Subcutaneous preadipocyte (primary cell): ENCODE measurements around the gene RHOH. TPM values are rescaled to one million over a fixed set of nuclear protein-coding genes. Genes with fewer than 3 reads are reported as not detected.

Experiments
- total RNA-seq: library from RNA; depleted of rRNA; stranded (reverse); fragments of >200 nt; gene quantifications from 2 replicates; pipeline ENCODE4 v1.2.3, GENCODE V29; 2012

The RHOH gene, protein sequence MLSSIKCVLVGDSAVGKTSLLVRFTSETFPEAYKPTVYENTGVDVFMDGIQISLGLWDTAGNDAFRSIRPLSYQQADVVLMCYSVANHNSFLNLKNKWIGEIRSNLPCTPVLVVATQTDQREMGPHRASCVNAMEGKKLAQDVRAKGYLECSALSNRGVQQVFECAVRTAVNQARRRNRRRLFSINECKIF
- total RNA-seq: 0.20 TPM in 1 of 2 replicates, not detected in the other

DNA sequence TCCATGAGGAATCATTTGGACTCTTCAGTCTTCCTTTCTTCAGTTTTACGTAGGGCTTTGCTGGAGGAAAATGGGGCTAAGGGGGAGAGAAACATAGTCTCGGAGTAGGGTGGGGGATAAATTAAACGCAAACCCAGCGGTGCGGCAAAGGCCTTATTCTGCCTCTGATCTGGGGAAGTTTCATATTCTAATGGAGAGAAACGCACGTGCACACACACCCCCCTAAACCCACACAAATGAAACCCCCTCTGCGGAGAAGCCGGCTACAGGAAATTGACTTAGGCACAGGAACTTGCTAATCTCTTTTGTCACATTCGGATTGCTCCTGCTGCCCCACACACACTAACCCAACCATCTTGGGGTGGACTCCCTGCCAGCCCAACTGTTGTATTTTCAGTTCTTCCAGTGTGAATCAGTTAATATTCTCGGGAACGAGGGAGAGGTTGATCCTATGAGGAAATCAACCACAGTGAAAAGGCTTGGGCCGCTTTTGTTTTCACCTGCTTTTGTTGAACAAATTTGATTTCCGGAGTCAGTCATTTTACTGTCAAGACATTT, at the start of gene RHOH:
RHOH (plus strand) TSS at position 308 of the 558 bp plus-strand sequence. CDS start 46,356 bp downstream, outside the sequence.

Other genes with a start within 250 kb of the RHOH start
- gene PDS5A, start 219.1 kb upstream of the RHOH start, total RNA-seq: 57.0 and 78.6 TPM in 2 replicates
- 5.7 and 6.2 TPM in 2 replicates for gene N4BP2, start 140.2 kb upstream of the RHOH start, total RNA-seq
- gene CHRNA9, start 138.3 kb downstream of the RHOH start, total RNA-seq: not detected in 2 replicates